OCI-LY7 (cell line): ENCODE measurements around the gene COL23A1. TPM values are rescaled to one million over a fixed set of nuclear protein-coding genes. Genes with fewer than 3 reads are reported as not detected.

ENCODE experiments used
- BruUV-seq: library from RNA; stranded (reverse); fragments of 400-500 nt; replicated peaks from 2 replicates; lab custom pipeline; 2021; lab: Mats Ljungman, UMichigan
- CTCF ChIA-PET: fragments of 300-600 bp; sonication (Branson Sonifier 250); formaldehyde crosslinking; loops from one replicate; lab custom pipeline; 2022; ENCODE audit warnings: antibody characterized with exemption; ENCODE audit not compliant: unreplicated experiment; lab: Charles Lee
- POLR2A ChIA-PET: fragments of 300-600 bp; sonication (Branson Sonifier 250); formaldehyde crosslinking; loops from one replicate; lab custom pipeline; 2022; ENCODE audit warnings: antibody characterized with exemption; lab: Charles Lee
- DNase-seq: peaks from one replicate; pipeline ENCODE4 v3.0.0-alpha.2; 2015; ENCODE audit warnings: low spot score
- H2AFZ ChIP-seq: fragments of 200-600 bp; sonication (generic), shearing (Covaris generic); 2 replicates; pipeline ENCODE4 v1.6.1; 2014; ENCODE audit warnings: mild to moderate bottlenecking, antibody characterized with exemption, low read length, moderate library complexity
- H3K27ac ChIP-seq: fragments of 200-600 bp; sonication (generic); 2 replicates; pipeline ENCODE4 v1.5.1; 2014; ENCODE audit warnings: mixed run types, low read depth, mild to moderate bottlenecking, moderate library complexity, low read length, inconsistent platforms; ENCODE audit not compliant: poor library complexity, severe bottlenecking
- H3K36me3 ChIP-seq: fragments of 200-600 bp; sonication (generic); 2 replicates; pipeline ENCODE4 v1.6.1; 2014; ENCODE audit warnings: mild to moderate bottlenecking, antibody characterized with exemption, low read length, moderate library complexity, mixed read lengths; ENCODE audit not compliant: insufficient read depth
- H3K4me1 ChIP-seq: fragments of 200-600 bp; sonication (generic); 2 replicates; pipeline ENCODE4 v1.5.1; 2014; ENCODE audit warnings: mild to moderate bottlenecking, low read length; ENCODE audit not compliant: insufficient read depth, poor library complexity, severe bottlenecking
- H3K4me2 ChIP-seq: fragments of 200-600 bp; sonication (generic); 2 replicates; pipeline ENCODE4 v1.6.1; 2014; ENCODE audit warnings: mild to moderate bottlenecking, low read length
- H3K4me3 ChIP-seq: fragments of 200-600 bp; sonication (generic); 2 replicates; pipeline ENCODE4 v1.5.1; 2014; ENCODE audit warnings: mild to moderate bottlenecking, low read depth, low read length; ENCODE audit not compliant: poor library complexity, severe bottlenecking
- H3K79me2 ChIP-seq: fragments of 200-600 bp; sonication (generic); 2 replicates; pipeline ENCODE4 v1.6.1; 2016; ENCODE audit warnings: low read depth, mild to moderate bottlenecking, low read length, moderate library complexity, mixed read lengths; ENCODE audit not compliant: insufficient read depth
- H3K9me2 ChIP-seq: fragments of 200-600 bp; sonication (generic); 2 replicates; pipeline ENCODE4 v1.6.1; 2016; ENCODE audit warnings: mild to moderate bottlenecking, low read length, mixed read lengths; ENCODE audit not compliant: insufficient read depth
- H3K9me3 ChIP-seq: fragments of 200-600 bp; sonication (generic); 2 replicates; pipeline ENCODE4 v1.6.1; 2014; ENCODE audit warnings: mild to moderate bottlenecking, mixed run types, low read length, mixed read lengths
- H4K20me1 ChIP-seq: fragments of 200-600 bp; sonication (generic); 2 replicates; pipeline ENCODE4 v1.6.1; 2014; ENCODE audit warnings: mild to moderate bottlenecking, antibody characterized with exemption, low read length, moderate library complexity, mixed read lengths; ENCODE audit not compliant: insufficient read depth
- EZH2phosphoT487 ChIP-seq: fragments of 200-600 bp; sonication (generic); IDR thresholded peaks from 2 replicates; pipeline ENCODE4 v1.6.1; 2018; ENCODE audit warnings: low read depth, borderline replicate concordance, mild to moderate bottlenecking, mixed run types, antibody characterized with exemption, low read length, moderate library complexity, mixed read lengths
- intact Hi-C: fragments of 100-400 bp; cut with micrococcal nuclease; formaldehyde crosslinking; loops from one replicate; pipeline ENCODE4 v1.10.0; 2022; ENCODE audit not compliant: unreplicated experiment
- total RNA-seq, 2 experiments: library from RNA; depleted of rRNA in 1 of 2; stranded (reverse); fragments of >200 nt in 1 of 2; shearing (Covaris generic) in 1 of 2; gene quantifications; 2 replicates each; pipeline ENCODE4 v1.2.3, GENCODE V29; 2014 to 2022
- TF ChIP-seq, protein P1 (sequence below): fragments of 200-600 bp; sonication (generic); conservative IDR thresholded peaks from 2 replicates; pipeline ENCODE4 v1.5.1; 2014; ENCODE audit warnings: mild to moderate bottlenecking, antibody characterized with exemption, low read length, moderate library complexity, mixed read lengths

The COL23A1 gene
- total RNA-seq, 2 experiments from 2014 or later, result 0.53 TPM; not detected in 1

DNA sequence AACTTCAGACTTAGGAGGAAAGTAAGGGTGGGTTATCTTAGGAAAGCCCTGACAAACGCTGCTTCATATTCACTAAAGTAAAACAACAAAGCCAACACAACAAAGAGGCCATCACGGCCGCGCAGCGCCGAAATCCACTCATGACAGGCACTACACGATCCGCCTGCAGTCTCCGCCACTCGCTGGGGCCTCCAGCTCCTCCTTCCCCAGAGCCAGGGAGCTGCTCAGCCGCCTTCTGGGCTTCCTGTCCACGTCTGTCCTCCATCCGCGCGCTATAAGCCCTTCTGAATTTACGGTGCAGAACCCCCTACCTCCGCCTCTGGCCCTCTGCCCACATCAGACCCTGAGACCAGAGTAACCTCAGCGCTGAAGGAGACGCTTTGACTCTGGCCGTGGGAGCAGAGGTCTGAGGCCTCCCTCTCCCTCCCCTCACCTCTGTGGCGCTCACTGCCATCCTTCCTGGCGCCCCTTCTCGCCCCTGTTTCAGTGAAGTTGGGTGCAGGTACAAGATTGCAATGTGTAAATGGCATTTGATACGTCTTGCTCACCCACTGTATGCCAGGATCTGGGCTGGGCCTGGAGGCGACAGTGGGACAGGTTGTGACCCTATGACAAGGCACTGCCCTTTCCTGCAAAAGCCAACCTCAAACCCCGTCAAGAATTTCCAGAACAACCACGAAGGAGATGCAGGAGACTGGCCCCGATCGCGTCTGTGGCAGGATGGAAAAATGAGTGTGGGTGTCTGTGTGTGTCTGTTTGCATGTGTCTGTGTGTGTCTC is 282.7 kb downstream of the COL23A1 start:
- no peak for TF ChIP-seq EZH2phosphoT487
- TF ChIP-seq, protein P1, sequence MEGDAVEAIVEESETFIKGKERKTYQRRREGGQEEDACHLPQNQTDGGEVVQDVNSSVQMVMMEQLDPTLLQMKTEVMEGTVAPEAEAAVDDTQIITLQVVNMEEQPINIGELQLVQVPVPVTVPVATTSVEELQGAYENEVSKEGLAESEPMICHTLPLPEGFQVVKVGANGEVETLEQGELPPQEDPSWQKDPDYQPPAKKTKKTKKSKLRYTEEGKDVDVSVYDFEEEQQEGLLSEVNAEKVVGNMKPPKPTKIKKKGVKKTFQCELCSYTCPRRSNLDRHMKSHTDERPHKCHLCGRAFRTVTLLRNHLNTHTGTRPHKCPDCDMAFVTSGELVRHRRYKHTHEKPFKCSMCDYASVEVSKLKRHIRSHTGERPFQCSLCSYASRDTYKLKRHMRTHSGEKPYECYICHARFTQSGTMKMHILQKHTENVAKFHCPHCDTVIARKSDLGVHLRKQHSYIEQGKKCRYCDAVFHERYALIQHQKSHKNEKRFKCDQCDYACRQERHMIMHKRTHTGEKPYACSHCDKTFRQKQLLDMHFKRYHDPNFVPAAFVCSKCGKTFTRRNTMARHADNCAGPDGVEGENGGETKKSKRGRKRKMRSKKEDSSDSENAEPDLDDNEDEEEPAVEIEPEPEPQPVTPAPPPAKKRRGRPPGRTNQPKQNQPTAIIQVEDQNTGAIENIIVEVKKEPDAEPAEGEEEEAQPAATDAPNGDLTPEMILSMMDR, result no peak
- no TSS peak for BruUV-seq
- intact Hi-C loops, result no loop called here
- Histone ChIP-seq H3K27ac (no peak overlapping the region), H4K20me1 (no peaks in the 10 kb centered on the region), H2AFZ (no peak overlapping the region), H3K4me1 (no peaks in the 10 kb centered on the region), H3K79me2 (no peaks in the 10 kb centered on the region), H3K4me3 (no peak overlapping the region), H3K9me3 (peaks cover 13% of the 10 kb centered on the region), H3K36me3 (no peaks in the 10 kb centered on the region), H3K9me2 (no peaks in the 10 kb centered on the region), H3K4me2 (no peak overlapping the region)
- POLR2A ChIA-PET, result no interaction called here
- CTCF ChIA-PET, result no interaction called here
- DNase-seq, result no peak

DNA sequence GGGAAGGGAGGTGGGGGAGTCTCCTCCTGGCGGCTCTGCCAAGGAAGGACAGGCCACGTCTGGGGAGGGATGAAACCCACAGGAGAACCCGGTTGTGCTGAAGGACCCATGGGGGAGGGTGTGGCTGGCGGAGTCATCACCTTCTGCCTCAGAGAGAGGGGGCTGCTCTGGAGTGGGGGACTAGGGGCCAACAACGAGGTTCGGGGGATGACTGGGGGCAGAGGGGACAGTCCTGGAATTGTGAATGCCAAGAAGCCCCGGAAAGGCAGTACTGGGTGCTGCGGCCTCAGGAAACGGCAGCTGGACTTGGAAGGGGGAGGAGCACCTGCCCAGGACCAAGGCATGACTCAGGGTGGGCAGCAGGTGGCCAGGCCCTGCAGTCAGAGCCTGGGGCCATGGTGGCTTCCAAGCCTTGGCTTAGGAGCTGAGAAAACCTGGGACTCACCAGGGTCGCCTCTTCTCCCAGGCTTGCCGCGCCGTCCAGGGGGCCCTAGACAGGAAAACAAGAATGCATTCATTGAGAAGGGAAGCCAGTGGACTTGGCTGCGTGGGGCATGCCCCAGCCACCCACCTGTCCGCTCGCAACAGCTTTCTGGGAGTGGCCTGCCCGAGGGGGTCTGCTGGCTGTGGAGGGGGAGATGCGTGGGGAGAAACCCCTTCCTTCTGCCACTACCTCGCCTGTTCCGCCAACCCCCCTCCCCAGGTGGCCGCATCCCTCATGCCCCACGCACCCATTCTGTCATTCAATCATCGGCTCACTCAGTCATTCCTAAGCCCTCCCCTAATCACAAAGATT is 283.6 kb downstream of the COL23A1 start:
- ChIA-PET CTCF (no interaction called here), POLR2A (no interaction called here)
- TF ChIP-seq EZH2phosphoT487, result no peak
- TF ChIP-seq, protein P1, result no peak
- no peaks in the 10 kb centered on the region for H3K4me1 ChIP-seq
- no peak overlapping the region for H2AFZ ChIP-seq
- DNase-seq, result no peak
- no peaks in the 10 kb centered on the region for H3K79me2 ChIP-seq
- intact Hi-C loops, result no loop called here
- no peak overlapping the region for H3K27ac ChIP-seq
- no peaks in the 10 kb centered on the region for H3K9me2 ChIP-seq
- H4K20me1 ChIP-seq, result no peaks in the 10 kb centered on the region
- no peak overlapping the region for H3K4me3 ChIP-seq
- peaks cover 18% of the 10 kb centered on the region for H3K9me3 ChIP-seq
- H3K4me2 ChIP-seq, result no peak overlapping the region
- H3K36me3 ChIP-seq, result no peaks in the 10 kb centered on the region
- BruUV-seq, result no TSS peak

DNA sequence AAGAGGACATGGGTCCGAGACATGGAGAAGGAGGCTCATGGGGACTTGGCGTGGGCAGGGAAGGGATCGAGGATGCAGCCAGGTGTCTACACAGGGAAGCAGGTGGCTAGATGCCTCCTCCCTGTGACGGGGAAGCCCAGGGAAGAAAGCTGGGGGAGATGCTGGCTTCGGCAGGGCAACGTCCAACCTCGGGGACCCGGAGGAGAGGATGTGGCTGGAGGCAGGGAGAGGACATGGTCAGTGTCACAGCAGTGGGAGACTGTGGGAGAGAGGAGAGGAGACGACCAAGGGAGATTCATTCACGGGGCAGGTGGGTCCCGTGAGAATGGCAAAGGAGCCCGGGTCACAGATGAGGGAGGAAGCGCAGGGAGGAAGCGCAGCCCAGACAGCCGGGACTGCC is 284.4 kb downstream of the COL23A1 start:
- Histone ChIP-seq H3K36me3 (no peaks in the 10 kb centered on the region), H3K9me3 (peaks cover 26% of the 10 kb centered on the region), H3K4me3 (no peak overlapping the region), H2AFZ (no peak overlapping the region), H3K4me2 (no peak overlapping the region), H4K20me1 (no peaks in the 10 kb centered on the region), H3K79me2 (no peaks in the 10 kb centered on the region), H3K9me2 (no peaks in the 10 kb centered on the region), H3K4me1 (no peaks in the 10 kb centered on the region), H3K27ac (no peak overlapping the region)
- intact Hi-C loops, result no loop called here
- no TSS peak for BruUV-seq
- POLR2A ChIA-PET, result no interaction called here
- DNase-seq, result no peak
- TF ChIP-seq, protein P1, result no peak
- no peak for TF ChIP-seq EZH2phosphoT487
- CTCF ChIA-PET, result no interaction called here
